Measurements from ENCODE around the gene FREM2. TPM values are rescaled to one million over a fixed set of nuclear protein-coding genes. Genes with fewer than 3 reads are reported as not detected.

Gene FREM2
- polyA plus RNA-seq, 1 of the 3 experiments (the other 2 are of a cell fraction), result not detected

DNA sequence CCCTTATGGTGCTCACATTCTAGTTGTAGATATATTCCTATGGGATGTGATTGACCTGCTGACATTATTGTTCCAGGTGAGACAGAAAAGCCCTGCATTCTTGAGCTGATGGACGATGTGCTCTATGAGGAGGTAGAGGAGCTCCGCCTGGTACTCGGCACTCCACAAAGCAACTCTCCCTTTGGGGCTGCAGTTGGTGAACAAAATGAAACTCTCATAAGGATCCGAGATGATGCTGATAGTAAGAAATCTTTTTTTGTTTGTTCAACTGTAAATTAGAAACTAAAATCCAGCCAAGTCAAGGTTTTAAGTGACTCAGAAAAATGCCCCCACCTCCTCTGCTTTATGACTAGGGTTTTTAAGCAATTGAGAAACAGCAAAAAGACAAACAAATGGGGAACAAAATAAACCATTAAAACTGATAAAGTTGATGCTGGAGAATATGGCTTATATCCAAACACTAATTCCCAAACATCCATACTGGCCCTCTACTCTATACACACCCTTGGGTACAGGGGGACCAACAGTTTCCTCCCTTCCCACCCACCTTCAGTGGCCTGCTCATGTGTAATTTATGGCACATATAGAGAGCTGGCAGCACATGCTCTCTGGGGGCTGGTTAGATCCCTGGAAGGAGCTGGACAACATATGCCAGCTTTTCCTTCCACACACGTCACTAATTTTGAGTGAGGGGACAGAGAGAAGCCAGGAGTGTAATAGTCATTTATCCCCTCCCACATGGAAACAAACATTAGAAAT, 164.2 kb downstream of the FREM2 start (continued):
- no peak for TF ChIP-seq REST (IDR thresholded peaks at IDR 0.05; ENCODE audit: low read depth, low read length)
- TF ChIP-seq TEAD4 (IDR thresholded peaks at IDR 0.05; ENCODE audit: borderline replicate concordance, insufficient read depth), result no peak
- no peak for TF ChIP-seq ELF1 (IDR thresholded peaks at IDR 0.05)
- no peak for TF ChIP-seq GATA2 (CRISPR knock-in tag; IDR thresholded peaks at IDR 0.05)

DNA sequence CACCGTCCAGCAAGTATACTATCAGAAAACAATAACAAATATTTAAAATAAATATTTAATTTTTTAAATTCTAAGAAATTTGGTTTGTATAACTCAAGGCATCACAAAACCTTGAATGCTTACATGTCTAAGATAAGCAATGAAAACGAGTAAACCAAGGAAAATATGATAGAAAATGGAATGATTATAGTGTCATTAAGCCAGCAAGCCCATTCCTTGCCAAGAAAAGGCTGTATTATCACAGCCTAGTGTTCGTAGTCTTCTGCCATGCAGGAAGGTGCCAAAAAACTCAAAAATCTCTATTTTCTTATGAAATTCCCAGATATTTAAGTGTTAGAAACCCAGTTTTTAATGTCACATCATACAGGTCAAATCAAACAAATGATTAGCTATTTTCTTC, 167.3 kb downstream of the FREM2 start:
- H3K27me3 ChIP-seq (ENCODE audit: insufficient read depth), result no peaks in the 10 kb centered on the region
- H3K27ac ChIP-seq (ENCODE audit: low read depth in 2 of 2, low read length in 1 of 2), result no peak overlapping the region
- WGBS (ENCODE audit: low lambda C conversion rate), result 13% methylated on average over 3 of the region's 3 CpGs
- DNase-seq, result no peak
- no peaks in the 10 kb centered on the region for H3K79me2 ChIP-seq (ENCODE audit: insufficient read depth)
- ChIA-PET POLR2A (no interaction called here), CTCF (no interaction called here)
- no peak overlapping the region for H3K9ac ChIP-seq
- no peaks in the 10 kb centered on the region for H3K36me3 ChIP-seq (replicated peaks in 1 of 2; ENCODE audit: control insufficient read depth in 1 of 2, insufficient read depth in 2 of 2, low read length in 1 of 2)
- no peak overlapping the region for H2AFZ ChIP-seq (ENCODE audit: low read depth)
- H4K20me1 ChIP-seq (ENCODE audit: insufficient read depth), result no peaks in the 10 kb centered on the region
- no peaks in the 10 kb centered on the region for H3K9me2 ChIP-seq
- no peaks in the 10 kb centered on the region for H3K9me3 ChIP-seq
- no peak overlapping the region for H3K4me3 ChIP-seq (ENCODE audit: low read depth in 2 of 2, low read length in 1 of 2)
- no peaks in the 10 kb centered on the region for H3F3A ChIP-seq (replicated peaks; ENCODE audit: insufficient read depth)
- H3K4me2 ChIP-seq, result no peak overlapping the region
- H3K4me1 ChIP-seq (ENCODE audit: control insufficient read depth in 1 of 2, insufficient read depth in 2 of 2, low read depth in 1 of 2, low read length in 1 of 2), result no peaks in the 10 kb centered on the region
- TF ChIP-seq POLR2AphosphoS5 (IDR thresholded peaks at IDR 0.05; ENCODE audit: low read depth, low read length), result no peak
- TF ChIP-seq TEAD4 (IDR thresholded peaks at IDR 0.05; ENCODE audit: borderline replicate concordance, insufficient read depth), result no peak
- no peak for TF ChIP-seq MEF2A (IDR thresholded peaks at IDR 0.05; ENCODE audit: borderline replicate concordance, low read depth)
- TF ChIP-seq JUND (IDR thresholded peaks at IDR 0.05), result no peak
- no peak for TF ChIP-seq RCOR1 (IDR thresholded peaks at IDR 0.05; ENCODE audit: low read length)
- no peak for TF ChIP-seq GABPA (IDR thresholded peaks at IDR 0.05; ENCODE audit: low read depth)
- no peak for TF ChIP-seq EP300 (IDR thresholded peaks at IDR 0.05; ENCODE audit: borderline replicate concordance in 1 of 2, low read depth in 1 of 2, low read length in 1 of 2)
- no peak for TF ChIP-seq CTCF (IDR thresholded peaks at IDR 0.05)
- TF ChIP-seq ELF1 (IDR thresholded peaks at IDR 0.05), result no peak
- TF ChIP-seq FOXJ3 (CRISPR knock-in tag; IDR thresholded peaks at IDR 0.05), result no peak
- no peak for TF ChIP-seq RFX5 (IDR thresholded peaks at IDR 0.05; ENCODE audit: low read length)
- no peak for TF ChIP-seq USF2 (IDR thresholded peaks at IDR 0.05; ENCODE audit: borderline replicate concordance, low read depth, low read length)
- TF ChIP-seq SMC3 (IDR thresholded peaks at IDR 0.05; ENCODE audit: low read depth, low read length), result no peak
- no peak for TF ChIP-seq YY1 (IDR thresholded peaks at IDR 0.05; ENCODE audit: low read depth)
- no peak for TF ChIP-seq EZH2phosphoT487 (IDR thresholded peaks at IDR 0.05; ENCODE audit: borderline replicate concordance, low read depth)
- TF ChIP-seq MXI1 (IDR thresholded peaks at IDR 0.05; ENCODE audit: low read depth, low read length), result no peak
- no peak for TF ChIP-seq NFIC (IDR thresholded peaks at IDR 0.05; ENCODE audit: borderline replicate concordance)
- TF ChIP-seq REST (IDR thresholded peaks at IDR 0.05; ENCODE audit: low read depth, low read length), result no peak
- TF ChIP-seq PBX3 (IDR thresholded peaks at IDR 0.05), result no peak
